ENCODE data around the gene SOX6. TPM values are rescaled to one million over a fixed set of nuclear protein-coding genes. Genes with fewer than 3 reads are reported as not detected.

SOX6 gene
- total and polyA plus RNA-seq, 12 donors, result 0.80 to 43.0 (median 21.2) TPM

- ATAC-seq (no peak), DNase-seq (no peak)
- Histone ChIP-seq H3K27me3 (no peaks in the 10 kb centered on the region), H3K4me3 (no peak overlapping the region), H3K36me3 (no peaks in the 10 kb centered on the region), H3K27ac (no peak overlapping the region), H3K9me3 (peaks cover 0 to 25% (median 7%) of the 10 kb centered on the region in 11 donors), H3K4me1 (no peaks in the 10 kb centered on the region)
- TF ChIP-seq CTCF (IDR thresholded peaks at IDR 0.05), result no peak
- 96% methylated on average over 3 of the region's 3 CpGs for WGBS, 2 donors
- intact Hi-C loops (cut with DNase I), result no loop called here
Observed at GRCh38 chr11:16133867-16134266, 222.5 kb downstream of the SOX6 start.

GRCh38 chr11:16127732-16128131 is 228.6 kb downstream of the SOX6 start:
- no peak for TF ChIP-seq CTCF (IDR thresholded peaks at IDR 0.05)
- Histone ChIP-seq H3K9me3 (peaks cover 0 to 9% (median 0%) of the 10 kb centered on the region in 11 donors), H3K4me3 (no peak overlapping the region), H3K36me3 (no peaks in the 10 kb centered on the region), H3K4me1 (peaks cover 0 to 11% (median 0%) of the 10 kb centered on the region in 9 donors), H3K27ac (no peak overlapping the region), H3K27me3 (no peaks in the 10 kb centered on the region)
- intact Hi-C loops (cut with DNase I), result no loop called here
- no peak for DNase-seq
- ATAC-seq, result no peak

GRCh38 chr11:16126362-16126761 is 230.0 kb downstream of the SOX6 start:
- peak in 6 of 8 donors; percentile 31 to 81 (median 54) for ATAC-seq
- peaks cover 0 to 5% (median 0%) of the 10 kb centered on the region in 11 donors for H3K9me3 ChIP-seq
- peaks cover 0 to 11% (median 0%) of the 10 kb centered on the region in 9 donors for H3K4me1 ChIP-seq
- no peaks in the 10 kb centered on the region for H3K36me3 ChIP-seq
- H3K27ac ChIP-seq, result peak overlapping the region in 1 of 10 donors; percentile 2
- intact Hi-C loops (cut with DNase I), result no loop called here
- DNase-seq, result no peak
- no peak overlapping the region for H3K4me3 ChIP-seq
- no peaks in the 10 kb centered on the region for H3K27me3 ChIP-seq
- no peak for TF ChIP-seq CTCF (IDR thresholded peaks at IDR 0.05)

GRCh38 chr11:16125796-16126195 is 230.6 kb downstream of the SOX6 start:
- Histone ChIP-seq H3K4me1 (peaks cover 0 to 11% (median 0%) of the 10 kb centered on the region in 9 donors), H3K9me3 (no peaks in the 10 kb centered on the region), H3K4me3 (no peak overlapping the region), H3K27me3 (no peaks in the 10 kb centered on the region), H3K36me3 (no peaks in the 10 kb centered on the region), H3K27ac (no peak overlapping the region)
- no peak for TF ChIP-seq CTCF (IDR thresholded peaks at IDR 0.05)
- DNase-seq (no peak), ATAC-seq (no peak)
- intact Hi-C loops (cut with DNase I), result no loop called here
